HG02642 (cell line): ENCODE results near the gene TNS4.

Experiments used
- ATAC-seq: cut with Tn5 transposase; IDR thresholded peaks from one replicate; pipeline ENCODE4 v1.9.1; 2021; ENCODE audit warnings: mild to moderate bottlenecking; ENCODE audit not compliant: unreplicated experiment, poor library complexity

The TNS4 gene

GRCh38 chr17:40445751-40446468 lies 55.5 kb downstream of the TNS4 start:
- no peak for ATAC-seq

- ATAC-seq: peak; percentile 1
Observed at GRCh38 chr17:40443988-40444899, 57.2 kb downstream of the TNS4 start.

- ATAC-seq: peak; percentile 41
Observed at GRCh38 chr17:40443196-40443987, 58.0 kb downstream of the TNS4 start, which contains the start of gene IGFBP4. IGFBP4 (plus strand) TSS chr17:40443450; CDS start chr17:40443736, 286 bp downstream.

GRCh38 chr17:40442392-40443195 lies 58.8 kb downstream of the TNS4 start:
- ATAC-seq: no peak

- ATAC-seq: no peak
Observed at GRCh38 chr17:40440166-40440565, 61.3 kb downstream of the TNS4 start.

GRCh38 chr17:40437095-40437732 lies 64.2 kb downstream of the TNS4 start:
- ATAC-seq: no peak

GRCh38 chr17:40436636-40437035 lies 64.8 kb downstream of the TNS4 start:
- ATAC-seq: no peak

GRCh38 chr17:40433551-40434415 lies 67.6 kb downstream of the TNS4 start:
- ATAC-seq: no peak

GRCh38 chr17:40432864-40433528 lies 68.4 kb downstream of the TNS4 start:
- ATAC-seq: no peak

GRCh38 chr17:40431231-40431602 lies 70.2 kb downstream of the TNS4 start:
- ATAC-seq: no peak

GRCh38 chr17:40430272-40431230 lies 70.9 kb downstream of the TNS4 start:
- ATAC-seq: no peak

GRCh38 chr17:40427002-40427491 lies 74.4 kb downstream of the TNS4 start:
- ATAC-seq: no peak
